Measurements from ENCODE around the gene PP2D1. TPM values are rescaled to one million over a fixed set of nuclear protein-coding genes. Genes with fewer than 3 reads are reported as not detected.

PP2D1 gene
- not detected in 2 replicates for total RNA-seq
- not detected in 2 replicates for polyA plus RNA-seq
- 0.12 and 0.13 TPM in 2 replicates for polyA plus RNA-seq (2012)
- not detected in 2 replicates for polyA minus RNA-seq (ENCODE audit: low replicate concordance)

- Histone ChIP-seq H3K27ac (ENCODE audit: insufficient read depth, low read length) (no peak within 1 kb of the TSS), H2AFZ (ENCODE audit: low read length) (no peak within 1 kb of the TSS), H3K79me2 (ENCODE audit: control insufficient read depth, insufficient read depth, low read length) (no peaks in the 10 kb centered on the region), H4K20me1 (ENCODE audit: control insufficient read depth, extremely low read depth, insufficient read depth, low read length) (no peaks in the 10 kb centered on the region), H3K4me1 (ENCODE audit: control insufficient read depth, extremely low read depth, insufficient read depth, low read length) (no peaks in the 10 kb centered on the region), H3K27me3 (ENCODE audit: control insufficient read depth, insufficient read depth, low read length) (no peaks in the 10 kb centered on the region), H3K9ac (ENCODE audit: insufficient read depth, low read length) (no peak within 1 kb of the TSS), H3K36me3 (ENCODE audit: control insufficient read depth, insufficient read depth, low read length) (no peaks in the 10 kb centered on the region), H3K4me3 (replicated peaks in 1 of 4; ENCODE audit: control extremely low read depth in 1 of 4, insufficient read depth in 1 of 4, low read depth in 3 of 4, low read length in 4 of 4) (no peak within 1 kb of the TSS), H3K9me3 (ENCODE audit: control insufficient read depth, insufficient read depth, low read depth, low read length) (no peaks in the 10 kb centered on the region), H3K4me2 (ENCODE audit: extremely low read depth, insufficient read depth, low read length) (no peak within 1 kb of the TSS)
- no peak for DNase-seq (ENCODE audit: low read depth in 2 of 2)
- TF ChIP-seq CTCF (conservative IDR thresholded peaks at IDR 0.05 in 1 of 2, IDR thresholded peaks at IDR 0.05 in 1 of 2; ENCODE audit: low read depth in 1 of 2, low read length in 2 of 2): no peak
- TF ChIP-seq EZH2 (IDR thresholded peaks at IDR 0.05; ENCODE audit: low read length, missing control alignments): no peak
These were observed at the start of gene PP2D1 for GRCh38 chr3:20012164-20012563. PP2D1 (minus strand) TSS chr3:20012264; CDS start chr3:20012072, 192 bp downstream.

- no peak overlapping the region for H3K27ac ChIP-seq (ENCODE audit: insufficient read depth, low read length)
- no peaks in the 10 kb centered on the region for H3K79me2 ChIP-seq (ENCODE audit: control insufficient read depth, insufficient read depth, low read length)
- H3K9ac ChIP-seq (ENCODE audit: insufficient read depth, low read length): no peak overlapping the region
- H3K36me3 ChIP-seq (ENCODE audit: control insufficient read depth, insufficient read depth, low read length): no peaks in the 10 kb centered on the region
- H3K9me3 ChIP-seq (ENCODE audit: control insufficient read depth, insufficient read depth, low read depth, low read length): no peaks in the 10 kb centered on the region
- no peaks in the 10 kb centered on the region for H4K20me1 ChIP-seq (ENCODE audit: control insufficient read depth, extremely low read depth, insufficient read depth, low read length)
- H3K27me3 ChIP-seq (ENCODE audit: control insufficient read depth, insufficient read depth, low read length): no peaks in the 10 kb centered on the region
- peak overlapping the region in 1 of 4 experiments; percentile 32 for H3K4me3 ChIP-seq (replicated peaks in 1 of 4; ENCODE audit: control extremely low read depth in 1 of 4, insufficient read depth in 1 of 4, low read depth in 3 of 4, low read length in 4 of 4)
- H3K4me2 ChIP-seq (ENCODE audit: extremely low read depth, insufficient read depth, low read length): no peak overlapping the region
- H3K4me1 ChIP-seq (ENCODE audit: control insufficient read depth, extremely low read depth, insufficient read depth, low read length): peaks cover 3% of the 10 kb centered on the region
- no peak for TF ChIP-seq EZH2 (IDR thresholded peaks at IDR 0.05; ENCODE audit: low read length, missing control alignments)
- TF ChIP-seq CTCF (conservative IDR thresholded peaks at IDR 0.05 in 1 of 2, IDR thresholded peaks at IDR 0.05 in 1 of 2; ENCODE audit: low read depth in 1 of 2, low read length in 2 of 2): no peak
- H2AFZ ChIP-seq (ENCODE audit: low read length): no peak overlapping the region
- DNase-seq (ENCODE audit: low read depth in 2 of 2): peak; percentile 46 to 81
These were observed 49.1 kb upstream of the PP2D1 start for GRCh38 chr3:20060974-20061685.

GRCh38 chr3:20059929-20060328, 47.9 kb upstream of the PP2D1 start:
- TF ChIP-seq CTCF (conservative IDR thresholded peaks at IDR 0.05 in 1 of 2, IDR thresholded peaks at IDR 0.05 in 1 of 2; ENCODE audit: low read depth in 1 of 2, low read length in 2 of 2) (no peak), EZH2 (IDR thresholded peaks at IDR 0.05; ENCODE audit: low read length, missing control alignments) (no peak)

More at GRCh38 chr3:20059929-20060328, 47.9 kb upstream of the PP2D1 start:
- H3K27ac ChIP-seq (ENCODE audit: insufficient read depth, low read length): no peak overlapping the region
- no peak for DNase-seq (ENCODE audit: low read depth in 2 of 2)
- no peaks in the 10 kb centered on the region for H4K20me1 ChIP-seq (ENCODE audit: control insufficient read depth, extremely low read depth, insufficient read depth, low read length)
- no peaks in the 10 kb centered on the region for H3K79me2 ChIP-seq (ENCODE audit: control insufficient read depth, insufficient read depth, low read length)
- H3K4me1 ChIP-seq (ENCODE audit: control insufficient read depth, extremely low read depth, insufficient read depth, low read length): peaks cover 3% of the 10 kb centered on the region
- no peaks in the 10 kb centered on the region for H3K27me3 ChIP-seq (ENCODE audit: control insufficient read depth, insufficient read depth, low read length)
- H2AFZ ChIP-seq (ENCODE audit: low read length): no peak overlapping the region
- no peak overlapping the region for H3K4me2 ChIP-seq (ENCODE audit: extremely low read depth, insufficient read depth, low read length)
- H3K36me3 ChIP-seq (ENCODE audit: control insufficient read depth, insufficient read depth, low read length): no peaks in the 10 kb centered on the region
- H3K9me3 ChIP-seq (ENCODE audit: control insufficient read depth, insufficient read depth, low read depth, low read length): no peaks in the 10 kb centered on the region
- H3K4me3 ChIP-seq (replicated peaks in 1 of 4; ENCODE audit: control extremely low read depth in 1 of 4, insufficient read depth in 1 of 4, low read depth in 3 of 4, low read length in 4 of 4): no peak overlapping the region
- H3K9ac ChIP-seq (ENCODE audit: insufficient read depth, low read length): no peak overlapping the region
